Measurements from ENCODE around the gene CDC7. TPM values are rescaled to one million over a fixed set of nuclear protein-coding genes. Genes with fewer than 3 reads are reported as not detected.

The CDC7 gene
- total and polyA plus RNA-seq, 2 donors (not counting 1 experiment from before 2014, with no cell fraction given): 3.1 to 5.1 TPM

DNA sequence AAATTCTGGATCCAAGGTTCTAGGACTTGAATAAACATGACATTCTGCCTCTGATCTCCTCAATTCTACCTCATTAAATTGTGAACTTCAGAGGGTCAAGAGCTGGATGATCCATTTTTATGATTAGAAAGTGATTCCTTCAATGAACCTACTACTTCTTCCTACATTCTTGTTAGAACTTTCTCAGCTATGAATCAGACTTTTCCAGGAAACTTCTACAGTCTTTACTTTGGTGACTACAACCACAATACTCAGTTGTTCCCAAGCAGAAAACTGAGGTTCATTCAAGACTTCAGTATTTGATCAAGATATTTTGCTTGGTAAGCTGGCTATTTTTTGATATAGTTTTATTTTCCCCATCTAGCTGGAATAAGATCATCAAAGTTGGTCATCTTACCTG is 51.4 kb downstream of the CDC7 start:
- Histone ChIP-seq H4K20me1 (ENCODE audit: control insufficient read depth, extremely low read depth, insufficient read depth, low read length) (no peaks in the 10 kb centered on the region), H3K27ac (ENCODE audit: insufficient read depth, low read length) (no peak overlapping the region), H3K9ac (ENCODE audit: insufficient read depth, low read length) (no peak overlapping the region), H3K4me1 (ENCODE audit: control insufficient read depth, extremely low read depth, insufficient read depth, low read length) (peaks cover 20% of the 10 kb centered on the region), H3K79me2 (ENCODE audit: control insufficient read depth, insufficient read depth, low read length) (no peaks in the 10 kb centered on the region), H3K4me3 (replicated peaks in 1 of 4; ENCODE audit: control extremely low read depth in 1 of 4, insufficient read depth in 1 of 4, low read depth in 3 of 4, low read length in 4 of 4) (no peak overlapping the region), H2AFZ (ENCODE audit: low read length) (no peak overlapping the region), H3K36me3 (ENCODE audit: control insufficient read depth, insufficient read depth, low read length) (no peaks in the 10 kb centered on the region), H3K4me2 (ENCODE audit: extremely low read depth, insufficient read depth, low read length) (no peak overlapping the region), H3K27me3 (ENCODE audit: control insufficient read depth, insufficient read depth, low read length) (no peaks in the 10 kb centered on the region), H3K9me3 (ENCODE audit: control insufficient read depth, insufficient read depth, low read depth, low read length) (no peaks in the 10 kb centered on the region)
- TF ChIP-seq, protein P1, sequence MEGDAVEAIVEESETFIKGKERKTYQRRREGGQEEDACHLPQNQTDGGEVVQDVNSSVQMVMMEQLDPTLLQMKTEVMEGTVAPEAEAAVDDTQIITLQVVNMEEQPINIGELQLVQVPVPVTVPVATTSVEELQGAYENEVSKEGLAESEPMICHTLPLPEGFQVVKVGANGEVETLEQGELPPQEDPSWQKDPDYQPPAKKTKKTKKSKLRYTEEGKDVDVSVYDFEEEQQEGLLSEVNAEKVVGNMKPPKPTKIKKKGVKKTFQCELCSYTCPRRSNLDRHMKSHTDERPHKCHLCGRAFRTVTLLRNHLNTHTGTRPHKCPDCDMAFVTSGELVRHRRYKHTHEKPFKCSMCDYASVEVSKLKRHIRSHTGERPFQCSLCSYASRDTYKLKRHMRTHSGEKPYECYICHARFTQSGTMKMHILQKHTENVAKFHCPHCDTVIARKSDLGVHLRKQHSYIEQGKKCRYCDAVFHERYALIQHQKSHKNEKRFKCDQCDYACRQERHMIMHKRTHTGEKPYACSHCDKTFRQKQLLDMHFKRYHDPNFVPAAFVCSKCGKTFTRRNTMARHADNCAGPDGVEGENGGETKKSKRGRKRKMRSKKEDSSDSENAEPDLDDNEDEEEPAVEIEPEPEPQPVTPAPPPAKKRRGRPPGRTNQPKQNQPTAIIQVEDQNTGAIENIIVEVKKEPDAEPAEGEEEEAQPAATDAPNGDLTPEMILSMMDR (conservative IDR thresholded peaks at IDR 0.05 in 1 of 2, IDR thresholded peaks at IDR 0.05 in 1 of 2; ENCODE audit: low read depth in 1 of 2, low read length in 2 of 2): no peak
- no peak for TF ChIP-seq EZH2 (IDR thresholded peaks at IDR 0.05; ENCODE audit: low read length, missing control alignments)
- DNase-seq (ENCODE audit: low read depth in 2 of 2): no peak

DNA sequence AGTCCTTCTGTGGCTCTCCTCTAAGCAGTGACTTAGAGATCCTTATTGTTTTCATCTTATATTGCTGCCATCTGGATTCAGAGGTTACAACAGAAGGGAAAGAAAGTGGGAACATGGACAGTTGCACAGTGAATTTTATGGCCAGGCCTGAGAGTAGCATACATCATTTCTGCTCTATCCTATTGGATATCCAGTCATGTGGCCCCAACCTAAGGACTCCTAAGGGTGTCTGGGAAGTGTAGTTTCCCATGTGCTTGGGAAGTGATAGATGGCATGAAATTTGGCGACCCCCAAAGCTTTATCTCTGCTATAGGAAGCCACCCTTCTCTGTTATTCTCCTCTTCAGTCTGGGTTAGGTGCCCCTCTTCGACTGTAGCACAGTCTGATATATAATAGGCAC is 51.9 kb downstream of the CDC7 start:
- TF ChIP-seq EZH2 (IDR thresholded peaks at IDR 0.05; ENCODE audit: low read length, missing control alignments): no peak
- TF ChIP-seq, protein P1 (conservative IDR thresholded peaks at IDR 0.05 in 1 of 2, IDR thresholded peaks at IDR 0.05 in 1 of 2; ENCODE audit: low read depth in 1 of 2, low read length in 2 of 2): no peak
- H4K20me1 ChIP-seq (ENCODE audit: control insufficient read depth, extremely low read depth, insufficient read depth, low read length): no peaks in the 10 kb centered on the region
- H2AFZ ChIP-seq (ENCODE audit: low read length): no peak overlapping the region
- no peak overlapping the region for H3K27ac ChIP-seq (ENCODE audit: insufficient read depth, low read length)
- no peak overlapping the region for H3K4me2 ChIP-seq (ENCODE audit: extremely low read depth, insufficient read depth, low read length)
- no peaks in the 10 kb centered on the region for H3K27me3 ChIP-seq (ENCODE audit: control insufficient read depth, insufficient read depth, low read length)
- H3K36me3 ChIP-seq (ENCODE audit: control insufficient read depth, insufficient read depth, low read length): no peaks in the 10 kb centered on the region
- no peak overlapping the region for H3K9ac ChIP-seq (ENCODE audit: insufficient read depth, low read length)
- H3K9me3 ChIP-seq (ENCODE audit: control insufficient read depth, insufficient read depth, low read depth, low read length): no peaks in the 10 kb centered on the region
- H3K79me2 ChIP-seq (ENCODE audit: control insufficient read depth, insufficient read depth, low read length): no peaks in the 10 kb centered on the region
- peaks cover 20% of the 10 kb centered on the region for H3K4me1 ChIP-seq (ENCODE audit: control insufficient read depth, extremely low read depth, insufficient read depth, low read length)
- H3K4me3 ChIP-seq (replicated peaks in 1 of 4; ENCODE audit: control extremely low read depth in 1 of 4, insufficient read depth in 1 of 4, low read depth in 3 of 4, low read length in 4 of 4): no peak overlapping the region
- DNase-seq (ENCODE audit: low read depth in 2 of 2): no peak

DNA sequence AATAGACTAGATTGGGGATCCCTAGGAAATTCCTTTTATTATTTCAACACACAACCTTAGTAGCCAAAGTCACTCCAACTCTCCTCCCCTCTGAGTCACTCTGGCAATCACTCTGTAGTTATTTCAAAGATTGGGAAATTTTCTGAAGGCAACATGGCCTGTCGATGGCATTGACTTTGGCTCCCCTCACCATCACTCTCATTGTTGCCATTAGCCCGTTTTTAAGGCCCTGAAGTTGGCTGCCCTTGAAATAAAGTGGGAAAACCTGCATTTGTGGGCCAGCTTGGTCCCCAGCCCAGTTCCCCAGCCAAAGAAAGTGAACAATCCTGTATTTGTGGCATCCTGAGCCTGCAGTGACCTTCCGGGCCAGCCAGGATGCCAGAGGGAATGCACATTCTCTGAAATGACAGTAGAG is 52.5 kb downstream of the CDC7 start:
- peak; percentile 47 to 92 for DNase-seq (ENCODE audit: low read depth in 2 of 2)
- peak overlapping the region; percentile 53 for H3K27ac ChIP-seq (ENCODE audit: insufficient read depth, low read length)

More for the DNA sequence above, 52.5 kb downstream of the CDC7 start:
- no peaks in the 10 kb centered on the region for H4K20me1 ChIP-seq (ENCODE audit: control insufficient read depth, extremely low read depth, insufficient read depth, low read length)
- no peaks in the 10 kb centered on the region for H3K36me3 ChIP-seq (ENCODE audit: control insufficient read depth, insufficient read depth, low read length)
- TF ChIP-seq, protein P1 (conservative IDR thresholded peaks at IDR 0.05 in 1 of 2, IDR thresholded peaks at IDR 0.05 in 1 of 2; ENCODE audit: low read depth in 1 of 2, low read length in 2 of 2): no peak
- no peak for TF ChIP-seq EZH2 (IDR thresholded peaks at IDR 0.05; ENCODE audit: low read length, missing control alignments)
- no peaks in the 10 kb centered on the region for H3K9me3 ChIP-seq (ENCODE audit: control insufficient read depth, insufficient read depth, low read depth, low read length)
- no peak overlapping the region for H3K9ac ChIP-seq (ENCODE audit: insufficient read depth, low read length)
- peaks cover 20% of the 10 kb centered on the region for H3K4me1 ChIP-seq (ENCODE audit: control insufficient read depth, extremely low read depth, insufficient read depth, low read length)
- no peak overlapping the region for H2AFZ ChIP-seq (ENCODE audit: low read length)
- no peak overlapping the region for H3K4me2 ChIP-seq (ENCODE audit: extremely low read depth, insufficient read depth, low read length)
- H3K27me3 ChIP-seq (ENCODE audit: control insufficient read depth, insufficient read depth, low read length): no peaks in the 10 kb centered on the region
- no peaks in the 10 kb centered on the region for H3K79me2 ChIP-seq (ENCODE audit: control insufficient read depth, insufficient read depth, low read length)
- H3K4me3 ChIP-seq (replicated peaks in 1 of 4; ENCODE audit: control extremely low read depth in 1 of 4, insufficient read depth in 1 of 4, low read depth in 3 of 4, low read length in 4 of 4): no peak overlapping the region
